HCT116 (cell line): ENCODE data around the gene CCDC159.

ENCODE experiments used
- CEBPB ChIP-seq: IDR thresholded peaks from 2 replicates; pipeline ENCODE4 v1.6.1; 2012; ENCODE audit warnings: low read depth
- CTCF ChIP-seq, 3 experiments: fragments of 200-600 bp in 1 of 3; sonication (generic) in 1 of 3; IDR thresholded peaks in 2 of 3; conservative IDR thresholded peaks in 1 of 3; 2 replicates each; pipeline ENCODE4 v1.5.1; 2012 to 2017; ENCODE audit warnings: low read depth in 2 of 3, low read length in 2 of 3, antibody characterized with exemption in 1 of 3, borderline replicate concordance in 1 of 3, control low read depth in 1 of 3, mild to moderate bottlenecking in 1 of 3, mixed read lengths in 1 of 3, mixed run types in 1 of 3, moderate library complexity in 1 of 3; ENCODE audit not compliant: insufficient read depth in 1 of 3
- EZH2 ChIP-seq: fragments of 200-600 bp; sonication (generic); IDR thresholded peaks from 2 replicates; pipeline ENCODE4 v1.6.1; 2017; ENCODE audit warnings: antibody characterized with exemption, mixed run types
- SP1 ChIP-seq: IDR thresholded peaks from 2 replicates; pipeline ENCODE4 v1.6.1; 2012; ENCODE audit warnings: low read depth

GRCh38 chr19:11346104-11346940, at the start of gene CCDC159, which contains the start of gene TMEM205:
- TF ChIP-seq CTCF (IDR thresholded peaks at IDR 0.05 in 2 of 3, conservative IDR thresholded peaks at IDR 0.05 in 1 of 3; ENCODE audit: borderline replicate concordance in 1 of 3, insufficient read depth in 1 of 3, low read depth in 2 of 3, low read length in 2 of 3), result no peak
- no peak for TF ChIP-seq EZH2
- peak; percentile 98 for TF ChIP-seq CEBPB
- peak; percentile 93 for TF ChIP-seq SP1
